RWPE1 (cell line): ENCODE measurements around the gene GLOD5.

Source experiments
- CTCF ChIA-PET: fragments of 350-600 bp; sonication (Branson Sonifier 250); formaldehyde crosslinking; extraction: SDS; loops from one replicate; lab custom pipeline; 2021; lab: Yijun Ruan, JAX
- POLR2A ChIA-PET: fragments of 400-600 bp; formaldehyde crosslinking; extraction: SDS; loops from one replicate; lab custom pipeline; 2020; ENCODE audit warnings: antibody characterized with exemption; ENCODE audit not compliant: low non-redundant PET; lab: Yijun Ruan, JAX
- DNase-seq: peaks from one replicate; pipeline ENCODE4 v3.0.0; 2012; ENCODE audit warnings: low spot score
- H3K27ac ChIP-seq: fragments of 450-650 bp; 2 replicates; pipeline ENCODE4 v1.5.1; 2017
- TF ChIP-seq, protein P1 (sequence below): fragments of 450-650 bp; conservative IDR thresholded peaks from 2 replicates; pipeline ENCODE4 v1.5.1; 2017; ENCODE audit warnings: low read depth, mild to moderate bottlenecking

The GLOD5 gene

GRCh38 chrX:48737213-48737938 lies 24.2 kb upstream of the GLOD5 start:
- ChIA-PET CTCF (interaction anchor here (0.6 kb wide), 1 partner anchor 307 kb away, joined by 3 read pairs; no protein-coding TSS in a partner anchor), POLR2A (no interaction called here)
- DNase-seq, result peak; percentile 94
- TF ChIP-seq, protein P1, sequence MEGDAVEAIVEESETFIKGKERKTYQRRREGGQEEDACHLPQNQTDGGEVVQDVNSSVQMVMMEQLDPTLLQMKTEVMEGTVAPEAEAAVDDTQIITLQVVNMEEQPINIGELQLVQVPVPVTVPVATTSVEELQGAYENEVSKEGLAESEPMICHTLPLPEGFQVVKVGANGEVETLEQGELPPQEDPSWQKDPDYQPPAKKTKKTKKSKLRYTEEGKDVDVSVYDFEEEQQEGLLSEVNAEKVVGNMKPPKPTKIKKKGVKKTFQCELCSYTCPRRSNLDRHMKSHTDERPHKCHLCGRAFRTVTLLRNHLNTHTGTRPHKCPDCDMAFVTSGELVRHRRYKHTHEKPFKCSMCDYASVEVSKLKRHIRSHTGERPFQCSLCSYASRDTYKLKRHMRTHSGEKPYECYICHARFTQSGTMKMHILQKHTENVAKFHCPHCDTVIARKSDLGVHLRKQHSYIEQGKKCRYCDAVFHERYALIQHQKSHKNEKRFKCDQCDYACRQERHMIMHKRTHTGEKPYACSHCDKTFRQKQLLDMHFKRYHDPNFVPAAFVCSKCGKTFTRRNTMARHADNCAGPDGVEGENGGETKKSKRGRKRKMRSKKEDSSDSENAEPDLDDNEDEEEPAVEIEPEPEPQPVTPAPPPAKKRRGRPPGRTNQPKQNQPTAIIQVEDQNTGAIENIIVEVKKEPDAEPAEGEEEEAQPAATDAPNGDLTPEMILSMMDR, result no peak
- peak overlapping the region; percentile 92 for H3K27ac ChIP-seq

DNA sequence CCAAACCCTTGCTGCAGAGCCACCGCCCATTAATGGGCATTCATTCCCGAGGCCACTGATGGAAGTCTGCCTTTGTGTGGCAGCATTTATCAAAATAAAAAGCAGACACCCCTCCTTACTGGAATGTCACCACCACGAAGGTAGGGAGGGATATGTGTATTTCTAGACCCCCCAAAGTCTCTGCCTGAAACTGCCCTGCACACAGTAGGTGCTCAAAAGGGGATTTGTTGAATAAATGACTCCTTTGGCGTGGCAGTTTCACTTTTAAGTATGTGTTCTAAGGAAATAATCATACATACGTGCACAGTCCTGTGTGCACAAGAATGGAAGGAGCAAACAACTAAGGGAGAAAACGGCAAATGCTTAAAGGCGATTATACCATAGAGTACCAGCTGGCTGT lies 23.6 kb upstream of the GLOD5 start:
- CTCF ChIA-PET, result interaction anchor here (0.6 kb wide), 1 partner anchor 306 kb away, joined by 3 read pairs; no protein-coding TSS in a partner anchor

GRCh38 chrX:48741834-48742233 lies 19.7 kb upstream of the GLOD5 start:
- no peak overlapping the region for H3K27ac ChIP-seq
- ChIA-PET CTCF (no interaction called here), POLR2A (no interaction called here)
- TF ChIP-seq, protein P1, result no peak
- no peak for DNase-seq

More for the DNA sequence above, 23.6 kb upstream of the GLOD5 start:
- TF ChIP-seq, protein P1, result no peak
- peak overlapping the region; percentile 92 for H3K27ac ChIP-seq
- DNase-seq, result no peak
- POLR2A ChIA-PET, result no interaction called here

DNA sequence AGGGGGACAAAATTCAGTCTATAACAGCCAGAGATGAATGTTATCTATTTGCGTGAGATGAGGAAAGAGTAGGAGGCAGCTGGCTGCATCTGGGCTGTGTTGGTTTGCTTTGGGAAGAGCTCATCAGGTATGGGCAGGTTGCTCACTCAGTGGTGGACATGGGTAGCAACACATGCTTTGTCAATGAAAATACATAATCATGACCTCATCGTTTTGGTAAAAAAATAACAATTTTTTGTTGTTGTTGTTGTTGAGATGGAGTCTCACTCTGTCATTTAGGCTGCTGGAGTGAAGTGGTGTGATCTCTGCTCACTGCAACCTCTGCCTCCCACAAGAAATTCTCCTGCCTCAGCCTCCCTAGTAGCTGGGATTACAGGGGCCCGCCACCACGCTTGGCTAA lies 16.3 kb upstream of the GLOD5 start:
- POLR2A ChIA-PET, result no interaction called here
- no peak overlapping the region for H3K27ac ChIP-seq
- no peak for DNase-seq
- CTCF ChIA-PET, result interaction anchor here (0.5 kb wide), 1 partner anchor 76 kb away, joined by 3 read pairs; no protein-coding TSS in a partner anchor
- TF ChIP-seq, protein P1, result no peak

- TF ChIP-seq, protein P1, result no peak
- no peak for DNase-seq
- ChIA-PET CTCF (no interaction called here), POLR2A (no interaction called here)
- no peak overlapping the region for H3K27ac ChIP-seq
Observed at GRCh38 chrX:48747415-48748016, 14.0 kb upstream of the GLOD5 start.

DNA sequence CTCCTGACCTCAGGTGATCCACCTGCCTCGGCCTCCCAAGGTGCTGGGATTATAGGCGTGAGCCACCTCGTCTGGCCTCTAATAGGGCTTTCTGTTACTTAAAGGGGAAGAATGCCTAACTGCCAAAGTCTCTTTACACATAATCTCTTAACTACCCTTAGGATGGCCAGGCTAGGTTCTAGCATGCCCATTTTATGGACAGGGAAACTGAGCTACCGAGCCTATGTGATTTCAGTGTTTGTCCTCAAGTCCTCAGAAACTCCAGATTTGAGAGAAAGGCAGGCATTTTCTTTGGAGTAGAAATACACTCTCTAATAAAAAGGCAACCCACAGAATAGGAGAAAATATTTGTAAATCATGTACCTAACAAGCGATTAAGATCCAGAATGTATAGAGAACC lies 12.4 kb upstream of the GLOD5 start:
- POLR2A ChIA-PET, result no interaction called here
- no peak for DNase-seq
- CTCF ChIA-PET, result no interaction called here
- TF ChIP-seq, protein P1, result no peak
- no peak overlapping the region for H3K27ac ChIP-seq
